ENCODE results near the gene TLN1. TPM values are rescaled to one million over a fixed set of nuclear protein-coding genes. Genes with fewer than 3 reads are reported as not detected.

Gene TLN1
- total and polyA plus RNA-seq, 2 of the 8 experiments (the other 6 are each of a cell fraction or from before 2014, with no cell fraction given): 28.1 to 90.1 TPM

GRCh38 chr9:35657546-35658136 lies 74.4 kb downstream of the TLN1 start, which contains the start of gene RMRP (continued):
- peak in 1 of 2 experiments; percentile 91; a peak in 1 of 3 replicates for TF ChIP-seq EP300 (IDR thresholded peaks at IDR 0.05; ENCODE audit: borderline replicate concordance in 1 of 2, low read depth in 2 of 2, low read length in 2 of 2)
- TF ChIP-seq HDAC2 (IDR thresholded peaks at IDR 0.05; ENCODE audit: borderline replicate concordance in 1 of 2, low read depth in 2 of 2, low read length in 2 of 2): peak; percentile 87 to 99; a peak in 3 of 4 replicates
